ENCODE results near the gene WBP2NL.

DNA sequence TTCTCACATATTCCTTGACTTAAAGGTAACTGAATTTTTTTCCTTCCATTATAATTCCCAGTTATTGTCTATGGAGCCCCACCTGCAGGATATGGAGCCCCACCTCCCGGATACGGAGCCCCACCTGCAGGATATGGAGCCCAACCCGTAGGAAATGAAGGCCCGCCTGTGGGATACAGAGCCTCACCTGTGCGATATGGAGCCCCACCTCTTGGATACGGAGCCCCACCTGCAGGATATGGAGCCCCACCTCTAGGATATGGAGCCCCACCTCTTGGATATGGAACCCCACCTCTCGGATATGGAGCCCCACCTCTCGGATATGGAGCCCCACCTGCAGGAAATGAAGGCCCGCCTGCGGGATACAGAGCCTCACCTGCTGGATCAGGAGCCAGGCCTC, 28.1 kb downstream of the WBP2NL start:
- TF ChIP-seq, protein P1, sequence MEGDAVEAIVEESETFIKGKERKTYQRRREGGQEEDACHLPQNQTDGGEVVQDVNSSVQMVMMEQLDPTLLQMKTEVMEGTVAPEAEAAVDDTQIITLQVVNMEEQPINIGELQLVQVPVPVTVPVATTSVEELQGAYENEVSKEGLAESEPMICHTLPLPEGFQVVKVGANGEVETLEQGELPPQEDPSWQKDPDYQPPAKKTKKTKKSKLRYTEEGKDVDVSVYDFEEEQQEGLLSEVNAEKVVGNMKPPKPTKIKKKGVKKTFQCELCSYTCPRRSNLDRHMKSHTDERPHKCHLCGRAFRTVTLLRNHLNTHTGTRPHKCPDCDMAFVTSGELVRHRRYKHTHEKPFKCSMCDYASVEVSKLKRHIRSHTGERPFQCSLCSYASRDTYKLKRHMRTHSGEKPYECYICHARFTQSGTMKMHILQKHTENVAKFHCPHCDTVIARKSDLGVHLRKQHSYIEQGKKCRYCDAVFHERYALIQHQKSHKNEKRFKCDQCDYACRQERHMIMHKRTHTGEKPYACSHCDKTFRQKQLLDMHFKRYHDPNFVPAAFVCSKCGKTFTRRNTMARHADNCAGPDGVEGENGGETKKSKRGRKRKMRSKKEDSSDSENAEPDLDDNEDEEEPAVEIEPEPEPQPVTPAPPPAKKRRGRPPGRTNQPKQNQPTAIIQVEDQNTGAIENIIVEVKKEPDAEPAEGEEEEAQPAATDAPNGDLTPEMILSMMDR (IDR thresholded peaks at IDR 0.05), result no peak
- no peak for TF ChIP-seq POLR2AphosphoS5 (IDR thresholded peaks at IDR 0.05)
- no peak for TF ChIP-seq POLR2A (IDR thresholded peaks at IDR 0.05; ENCODE audit: low read depth)
- TF ChIP-seq EP300 (IDR thresholded peaks at IDR 0.05), result no peak
